Heart left ventricle (tissue), 13 donors: Measurements from ENCODE around the gene RESP18.

Experiments used
- POLR2A ChIP-seq, 2 donors: fragments of 450-650 bp; IDR thresholded peaks; one replicate each; pipeline ENCODE4 v1.6.1; 2017; ENCODE audit warnings: antibody characterized with exemption in 2 of 2, mild to moderate bottlenecking in 2 of 2, moderate library complexity in 2 of 2
- TF ChIP-seq, protein P1 (sequence below), 12 donors: fragments of 200-600 bp; sonication (generic) in 4 of 12; IDR thresholded peaks; one replicate each; pipeline versions ENCODE4 v1.5.0 to v1.8.0; 2018 to 2022; ENCODE audit warnings: antibody characterized with exemption in 12 of 12, mild to moderate bottlenecking in 5 of 12
- donor health status: ischemic (EF 13 %, LVEDD 7.1; RV severe dilation, severe dysfunction).
- donor health status: DM: no; HTN: yes; CAD: no.
- donor health status: DM: no; HTN: no; CAD: no.
- donor health status: ischemic (EF 25% LVEDD 6.9; RV normal size, moderate dysfunction).
- donor health status: ischemic (EF 25% LVEDD 5.7; RV mildly dilated, moderate dysfunction).
- donor health status: ischemic (EF 35%, LVEDD 5.7; RV mildly dilated, moderate dysfunction).
- donor health status: nonischemic (EF 11% LVEDD 7.7; RV severe dilation, severe dysfunction).
- donor health status: DM: yes; HTN: yes; CAD: no.
- donor health status: PGD.
- donor health status: ischemic (EF 29% LVEDD 5.4; RV normal size, mild dysfunction).
- donor health status: nonischemic (EF 23%, LVEDD 6.1; RV moderate dilation, normal function).

DNA sequence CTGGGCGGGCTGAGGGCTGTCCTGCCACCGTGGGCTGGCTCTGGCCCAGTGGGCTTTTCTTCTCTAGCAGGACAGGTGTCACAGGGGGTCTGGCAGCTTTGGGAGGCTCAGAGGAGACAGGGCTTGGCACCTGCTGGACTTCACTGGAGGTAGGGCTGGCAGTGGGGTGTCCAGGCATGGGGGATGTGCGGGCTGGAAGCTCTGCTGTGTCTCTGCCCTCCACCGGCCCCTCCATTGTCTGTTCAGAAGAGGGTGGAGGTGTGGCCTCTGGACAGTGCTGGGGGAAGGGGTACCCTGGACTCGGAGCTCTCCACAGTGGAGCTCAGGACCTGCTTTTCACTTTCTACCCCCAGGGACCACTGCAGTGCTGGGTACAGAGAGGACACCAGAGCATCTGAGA, 32.5 kb downstream of the RESP18 start:
- TF ChIP-seq, protein P1, sequence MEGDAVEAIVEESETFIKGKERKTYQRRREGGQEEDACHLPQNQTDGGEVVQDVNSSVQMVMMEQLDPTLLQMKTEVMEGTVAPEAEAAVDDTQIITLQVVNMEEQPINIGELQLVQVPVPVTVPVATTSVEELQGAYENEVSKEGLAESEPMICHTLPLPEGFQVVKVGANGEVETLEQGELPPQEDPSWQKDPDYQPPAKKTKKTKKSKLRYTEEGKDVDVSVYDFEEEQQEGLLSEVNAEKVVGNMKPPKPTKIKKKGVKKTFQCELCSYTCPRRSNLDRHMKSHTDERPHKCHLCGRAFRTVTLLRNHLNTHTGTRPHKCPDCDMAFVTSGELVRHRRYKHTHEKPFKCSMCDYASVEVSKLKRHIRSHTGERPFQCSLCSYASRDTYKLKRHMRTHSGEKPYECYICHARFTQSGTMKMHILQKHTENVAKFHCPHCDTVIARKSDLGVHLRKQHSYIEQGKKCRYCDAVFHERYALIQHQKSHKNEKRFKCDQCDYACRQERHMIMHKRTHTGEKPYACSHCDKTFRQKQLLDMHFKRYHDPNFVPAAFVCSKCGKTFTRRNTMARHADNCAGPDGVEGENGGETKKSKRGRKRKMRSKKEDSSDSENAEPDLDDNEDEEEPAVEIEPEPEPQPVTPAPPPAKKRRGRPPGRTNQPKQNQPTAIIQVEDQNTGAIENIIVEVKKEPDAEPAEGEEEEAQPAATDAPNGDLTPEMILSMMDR (IDR thresholded peaks at IDR 0.05) = no peak
- no peak for TF ChIP-seq POLR2A (IDR thresholded peaks at IDR 0.05)
